ENCODE measurements around the gene TLR4. TPM values are rescaled to one million over a fixed set of nuclear protein-coding genes. Genes with fewer than 3 reads are reported as not detected.

The TLR4 gene
- total RNA-seq, 1 experiment from 2014 or later = 0.07 TPM

DNA sequence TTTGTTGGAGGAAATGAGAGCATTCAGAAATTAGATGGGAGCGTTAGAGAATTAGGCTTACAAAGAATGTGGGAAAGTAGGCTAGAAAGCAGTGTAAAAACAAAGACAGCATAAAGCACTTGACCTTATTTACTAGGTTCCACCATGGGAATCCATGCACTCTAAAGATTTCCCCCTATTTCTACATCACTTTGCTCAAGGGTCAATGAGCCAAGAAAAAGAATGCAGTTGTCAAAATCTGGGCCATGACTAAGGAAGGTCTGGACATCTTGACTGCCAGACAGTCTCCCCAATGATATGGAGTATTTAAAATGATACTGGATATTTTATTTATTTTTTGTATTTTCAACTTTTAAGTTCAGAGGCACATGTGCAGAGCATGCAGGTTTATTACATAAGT is 3.4 kb downstream of the TLR4 start:
- Mint-ChIP-seq H3K9me3 (no peaks in the 10 kb centered on the region), H3K36me3 (ENCODE audit: insufficient read depth in 1 of 3, low read depth in 3 of 3) (no peaks in the 10 kb centered on the region), H3K27ac (no peak overlapping the region), H3K4me3 (no peak overlapping the region), H3K4me1 (peaks cover 10 to 14% of the 10 kb centered on the region in 2 experiments; a peak in 3 of 4 replicates), H3K27me3 (ENCODE audit: low read depth) (no peaks in the 10 kb centered on the region)
- Histone ChIP-seq H3K79me2 (ENCODE audit: insufficient read depth, low read length) (no peaks in the 10 kb centered on the region), H3K4me1 (ENCODE audit: insufficient read depth, low read length) (no peaks in the 10 kb centered on the region; the same call in 1 of the 2 replicates), H2BK12ac (ENCODE audit: insufficient read length, low read depth, low read length) (no peak overlapping the region), H3K23ac (ENCODE audit: insufficient read length, low read depth, low read length) (no peak overlapping the region), H3K4ac (ENCODE audit: low read depth, low read length) (no peak overlapping the region), H2AK5ac (ENCODE audit: insufficient read length, low read length) (no peak overlapping the region), H2BK120ac (ENCODE audit: low read depth, low read length, poor library complexity, severe bottlenecking) (no peak overlapping the region), H2AFZ (ENCODE audit: low read length) (no peak overlapping the region), H3K56ac (ENCODE audit: insufficient read length, low read depth, low read length) (no peak overlapping the region), H2BK5ac (ENCODE audit: insufficient read length, low read length) (no peak overlapping the region), H3K18ac (ENCODE audit: insufficient read length, low read depth, low read length) (no peak overlapping the region), H3K4me2 (ENCODE audit: insufficient read depth, insufficient read length, low read length) (no peak overlapping the region), H3K27me3 (ENCODE audit: insufficient read depth, low read length) (no peaks in the 10 kb centered on the region), H3T11ph (ENCODE audit: low read length) (no peak overlapping the region), H4K8ac (replicated peaks; ENCODE audit: insufficient read length, low read depth, low read length) (no peak overlapping the region), H3K14ac (ENCODE audit: insufficient read depth, low read length) (no peak overlapping the region), H3K79me1 (ENCODE audit: insufficient read depth, low read depth, low read length, poor library complexity, severe bottlenecking) (no peaks in the 10 kb centered on the region), H3K9me3 (ENCODE audit: control insufficient read depth, low read depth, low read length) (no peaks in the 10 kb centered on the region), H3K23me2 (ENCODE audit: insufficient read length, low read depth, low read length, poor library complexity, severe bottlenecking) (no peaks in the 10 kb centered on the region), H3K27ac (ENCODE audit: insufficient read length, low read depth, low read length) (no peak overlapping the region), H3K9ac (ENCODE audit: extremely low read depth, insufficient read length, low read length) (no peak overlapping the region), H2BK15ac (ENCODE audit: low read depth, low read length) (no peak overlapping the region), H4K20me1 (ENCODE audit: control insufficient read depth, insufficient read depth, insufficient read length) (no peaks in the 10 kb centered on the region), H4K5ac (ENCODE audit: insufficient read length, low read depth, low read length) (no peak overlapping the region), H2BK20ac (ENCODE audit: low read depth, low read length, poor library complexity, severe bottlenecking) (no peak overlapping the region), H4K91ac (ENCODE audit: insufficient read length, low read depth, low read length) (no peak overlapping the region)
- TF ChIP-seq CTCF (conservative IDR thresholded peaks at IDR 0.05) = no peak
- WGBS (ENCODE audit: extremely low coverage, insufficient read length, low lambda C conversion rate) = no CpG with 5 or more reads among the region's 1 CpG
- no peak for DNase-seq
